Measurements from ENCODE around the gene MCTP1. TPM values are rescaled to one million over a fixed set of nuclear protein-coding genes. Genes with fewer than 3 reads are reported as not detected.

Gene MCTP1
- total RNA-seq, 4 donors from 2014 or later = 27.2 to 238 (median 54.5) TPM

DNA sequence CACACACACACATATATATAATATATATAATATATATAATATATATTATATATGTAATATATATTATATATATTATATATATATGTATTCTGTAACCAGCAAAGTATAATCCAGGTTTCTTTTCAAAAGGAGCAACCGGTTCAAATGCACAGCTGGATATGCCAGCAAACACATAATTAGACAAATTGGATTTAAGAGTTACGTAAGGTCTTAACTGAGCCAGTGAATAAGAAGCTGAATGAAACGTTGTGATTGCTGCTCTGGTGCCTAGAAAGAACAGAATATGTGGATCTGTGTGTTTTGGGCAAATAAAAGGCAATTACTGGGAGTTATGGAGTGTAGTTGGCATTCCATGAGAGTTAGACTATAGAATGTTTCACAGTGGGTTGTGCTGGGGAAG lies 488.3 kb downstream of the MCTP1 start:
- DNase-seq (ENCODE audit: low spot score) (no peak), ATAC-seq (ENCODE audit: low FRiP score) (no peak)
- TF ChIP-seq, protein P1, sequence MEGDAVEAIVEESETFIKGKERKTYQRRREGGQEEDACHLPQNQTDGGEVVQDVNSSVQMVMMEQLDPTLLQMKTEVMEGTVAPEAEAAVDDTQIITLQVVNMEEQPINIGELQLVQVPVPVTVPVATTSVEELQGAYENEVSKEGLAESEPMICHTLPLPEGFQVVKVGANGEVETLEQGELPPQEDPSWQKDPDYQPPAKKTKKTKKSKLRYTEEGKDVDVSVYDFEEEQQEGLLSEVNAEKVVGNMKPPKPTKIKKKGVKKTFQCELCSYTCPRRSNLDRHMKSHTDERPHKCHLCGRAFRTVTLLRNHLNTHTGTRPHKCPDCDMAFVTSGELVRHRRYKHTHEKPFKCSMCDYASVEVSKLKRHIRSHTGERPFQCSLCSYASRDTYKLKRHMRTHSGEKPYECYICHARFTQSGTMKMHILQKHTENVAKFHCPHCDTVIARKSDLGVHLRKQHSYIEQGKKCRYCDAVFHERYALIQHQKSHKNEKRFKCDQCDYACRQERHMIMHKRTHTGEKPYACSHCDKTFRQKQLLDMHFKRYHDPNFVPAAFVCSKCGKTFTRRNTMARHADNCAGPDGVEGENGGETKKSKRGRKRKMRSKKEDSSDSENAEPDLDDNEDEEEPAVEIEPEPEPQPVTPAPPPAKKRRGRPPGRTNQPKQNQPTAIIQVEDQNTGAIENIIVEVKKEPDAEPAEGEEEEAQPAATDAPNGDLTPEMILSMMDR (IDR thresholded peaks at IDR 0.05) = no peak

DNA sequence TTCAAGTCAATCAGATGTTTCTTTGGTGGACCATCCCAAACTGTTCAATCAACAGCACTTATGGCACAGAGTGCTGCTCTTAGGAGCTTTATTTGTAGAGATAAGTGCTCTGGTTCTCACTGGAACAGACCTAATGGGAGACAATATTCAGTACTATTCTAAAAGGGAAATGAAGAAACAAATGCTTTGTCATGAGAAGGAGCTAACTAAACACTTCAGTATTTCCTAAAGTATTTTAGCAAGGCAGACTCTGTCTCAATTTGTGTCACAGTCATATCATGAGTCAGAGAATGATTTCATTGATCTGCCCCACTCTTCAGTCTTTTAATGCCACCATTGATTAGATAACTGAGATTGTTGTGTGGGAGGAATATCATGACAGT lies 491.1 kb downstream of the MCTP1 start:
- ATAC-seq (ENCODE audit: low FRiP score) = no peak
- DNase-seq (ENCODE audit: low spot score) = no peak
- TF ChIP-seq, protein P1 (IDR thresholded peaks at IDR 0.05) = no peak

DNA sequence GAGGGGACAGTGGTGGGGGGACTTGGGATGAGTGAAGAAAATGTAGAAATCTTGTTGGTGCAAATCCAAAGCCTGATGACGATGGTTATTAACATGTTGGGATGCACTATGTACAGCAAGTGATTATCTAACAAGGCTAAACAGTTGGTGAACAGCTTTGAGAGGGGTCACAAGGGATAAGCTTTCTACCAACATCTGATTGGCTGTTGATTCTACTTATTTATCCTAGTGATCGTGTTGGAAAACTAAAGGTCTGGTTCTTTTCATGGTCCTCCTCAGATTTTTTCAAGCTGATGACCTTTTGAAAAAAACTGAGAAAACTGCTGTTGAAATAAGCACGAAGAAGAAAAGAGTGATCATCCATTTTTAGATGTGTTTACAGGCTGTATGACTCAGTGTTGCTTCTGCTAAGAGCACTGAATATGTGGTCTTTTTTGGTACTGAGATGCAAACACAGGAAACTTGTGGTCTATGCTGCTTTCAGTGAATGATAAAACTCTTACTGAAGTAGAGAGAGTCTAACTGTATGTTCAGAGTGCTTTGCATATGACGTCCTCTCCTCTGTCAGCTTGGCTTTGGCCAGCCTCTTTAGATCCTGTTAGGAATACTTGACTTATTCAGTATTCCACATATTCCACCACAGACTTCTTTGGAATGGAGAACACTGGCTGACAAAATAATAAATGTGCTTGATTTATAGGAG lies 491.6 kb downstream of the MCTP1 start:
- DNase-seq (ENCODE audit: low spot score) = no peak
- TF ChIP-seq, protein P1 (IDR thresholded peaks at IDR 0.05) = no peak
- no peak for ATAC-seq (ENCODE audit: low FRiP score)

DNA sequence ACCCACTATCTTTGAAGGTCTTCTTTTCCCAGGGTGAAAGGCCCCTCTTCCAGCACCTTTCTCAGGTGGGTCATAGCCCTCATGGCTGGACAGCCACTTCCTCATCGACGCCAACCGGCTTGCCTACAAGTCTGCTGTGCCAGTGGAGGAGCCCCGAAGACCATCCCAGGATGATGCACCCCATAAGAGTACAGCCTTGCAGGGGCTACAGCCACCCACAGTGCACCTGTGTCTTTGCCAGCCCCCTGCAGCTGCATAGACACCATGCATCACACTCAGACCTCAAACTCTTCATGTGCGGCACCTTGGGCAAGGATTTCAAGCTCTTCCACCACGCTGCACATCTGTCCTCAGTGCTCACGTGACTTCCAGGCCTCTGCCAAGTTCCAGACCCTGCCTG lies 493.1 kb downstream of the MCTP1 start:
- TF ChIP-seq, protein P1 (IDR thresholded peaks at IDR 0.05) = no peak
- DNase-seq (ENCODE audit: low spot score) (no peak), ATAC-seq (ENCODE audit: low FRiP score) (no peak)

DNA sequence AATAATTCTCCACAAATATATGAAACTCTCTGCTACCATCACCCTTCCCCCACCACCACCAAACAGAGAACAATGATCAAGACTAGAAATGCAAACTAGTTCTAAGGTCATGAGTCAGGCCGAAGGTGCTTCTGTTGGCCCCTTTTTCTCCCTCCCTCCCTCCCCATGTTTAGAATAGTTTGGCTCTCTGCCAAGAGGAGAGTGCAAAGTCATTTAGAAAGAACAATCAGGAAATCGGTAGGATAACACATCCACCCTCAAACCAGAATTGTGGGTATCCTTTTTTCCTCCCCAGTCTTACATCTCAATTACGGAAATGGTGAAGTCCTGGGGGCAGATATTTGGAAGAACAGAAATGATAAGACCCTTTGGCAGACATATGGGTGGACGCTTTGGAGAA lies 496.4 kb downstream of the MCTP1 start:
- TF ChIP-seq, protein P1 (IDR thresholded peaks at IDR 0.05) = no peak
- DNase-seq (ENCODE audit: low spot score) (no peak), ATAC-seq (ENCODE audit: low FRiP score) (no peak)

DNA sequence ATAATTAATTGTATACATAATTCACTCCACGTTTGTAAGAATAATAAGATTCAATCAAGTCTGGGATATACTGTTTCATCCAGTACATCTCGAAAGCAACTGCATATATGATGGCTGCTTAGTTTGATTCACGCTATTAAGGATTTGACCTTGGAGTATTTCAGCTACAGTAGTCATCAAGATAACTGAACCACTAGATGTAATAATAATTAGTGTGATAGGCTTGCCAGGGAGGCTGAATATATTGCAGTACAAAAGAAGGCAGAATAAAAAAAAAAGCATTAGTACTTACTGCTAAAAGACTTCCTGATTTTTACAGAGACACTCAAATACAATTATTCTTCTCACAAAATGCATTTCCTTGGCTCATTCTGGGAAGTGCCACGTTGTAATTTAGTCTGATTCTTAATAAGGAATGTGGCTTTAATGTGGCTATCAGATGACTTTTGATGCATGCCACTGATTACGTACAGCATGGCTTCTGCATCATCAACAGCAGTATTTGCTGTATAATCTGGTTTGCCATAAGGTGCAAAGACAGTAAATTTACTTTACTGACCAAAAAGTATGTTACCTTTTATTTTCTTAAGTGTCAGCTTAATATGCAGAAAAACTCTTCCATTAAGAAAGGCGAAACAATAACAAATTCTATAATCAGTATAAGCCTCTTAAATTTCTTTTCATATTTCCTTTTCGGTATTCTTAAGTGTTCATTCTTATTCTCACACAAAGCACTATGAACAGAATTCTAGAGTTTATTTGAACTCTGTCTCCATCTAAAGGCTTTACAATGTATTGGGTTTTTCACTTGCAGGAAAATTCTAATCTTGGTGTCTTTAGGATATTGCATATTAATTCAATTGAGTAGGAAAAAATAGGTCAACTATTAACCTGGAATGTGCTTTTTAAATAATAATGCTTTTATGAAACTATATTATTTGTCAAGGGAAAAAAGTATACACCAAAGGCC lies 500.1 kb downstream of the MCTP1 start:
- no peak for DNase-seq (ENCODE audit: low spot score)
- ATAC-seq (ENCODE audit: low FRiP score) = no peak
- TF ChIP-seq, protein P1 (IDR thresholded peaks at IDR 0.05) = no peak

Data from omental fat pad (tissue), 4 donors.